ENCODE measurements around the gene KATNIP.

KATNIP gene

GRCh38 chr16:27582883-27583282 lies 32.9 kb downstream of the KATNIP start:
- no peak for DNase-seq (ENCODE audit: low read depth in 2 of 2, low spot score in 1 of 2)

- DNase-seq (ENCODE audit: low read depth in 2 of 2, low spot score in 1 of 2), result no peak
These were observed 33.7 kb downstream of the KATNIP start for GRCh38 chr16:27583634-27584033.

- no peak for DNase-seq (ENCODE audit: low read depth in 2 of 2, low spot score in 1 of 2)
These were observed 35.3 kb downstream of the KATNIP start for GRCh38 chr16:27585200-27585599.

- no peak for DNase-seq (ENCODE audit: low read depth in 2 of 2, low spot score in 1 of 2)
These were observed 36.8 kb downstream of the KATNIP start for GRCh38 chr16:27586711-27587110.

GRCh38 chr16:27588057-27588456 lies 38.1 kb downstream of the KATNIP start:
- no peak for DNase-seq (ENCODE audit: low read depth in 2 of 2, low spot score in 1 of 2)

GRCh38 chr16:27591837-27592236 lies 41.9 kb downstream of the KATNIP start:
- no peak for DNase-seq (ENCODE audit: low read depth in 2 of 2, low spot score in 1 of 2)

GRCh38 chr16:27595475-27595874 lies 45.5 kb downstream of the KATNIP start:
- no peak for DNase-seq (ENCODE audit: low read depth in 2 of 2, low spot score in 1 of 2)

GRCh38 chr16:27595993-27596392 lies 46.0 kb downstream of the KATNIP start:
- DNase-seq (ENCODE audit: low read depth in 2 of 2, low spot score in 1 of 2), result no peak

- no peak for DNase-seq (ENCODE audit: low read depth in 2 of 2, low spot score in 1 of 2)
These were observed 46.5 kb downstream of the KATNIP start for GRCh38 chr16:27596411-27596810.

GRCh38 chr16:27597361-27597760 lies 47.4 kb downstream of the KATNIP start:
- DNase-seq (ENCODE audit: low read depth in 2 of 2, low spot score in 1 of 2), result no peak

GRCh38 chr16:27598220-27598619 lies 48.3 kb downstream of the KATNIP start:
- no peak for DNase-seq (ENCODE audit: low read depth in 2 of 2, low spot score in 1 of 2)

GRCh38 chr16:27598931-27599565 lies 49.1 kb downstream of the KATNIP start:
- no peak for DNase-seq (ENCODE audit: low read depth in 2 of 2, low spot score in 1 of 2)

- DNase-seq (ENCODE audit: low read depth in 2 of 2, low spot score in 1 of 2), result no peak
These were observed 49.7 kb downstream of the KATNIP start for GRCh38 chr16:27599606-27600005.
